Endothelial cell of coronary artery (primary cell): ENCODE data around the gene HOXB3. TPM values are rescaled to one million over a fixed set of nuclear protein-coding genes. Genes with fewer than 3 reads are reported as not detected.

ENCODE experiments used
- total RNA-seq: library from RNA; depleted of rRNA; stranded (reverse); fragments of >200 nt; gene quantifications from 2 replicates; pipeline ENCODE4 v1.2.3, GENCODE V29; 2014

HOXB3 gene
- 9.1 and 12.2 TPM in 2 replicates for total RNA-seq

GRCh38 chr17:48589831-48590606 is at the start of gene HOXB3:
TSS of gene HOXB3 (minus strand) at chr17:48590241. CDS start at chr17:48552474, 37,767 bp downstream.

DNA sequence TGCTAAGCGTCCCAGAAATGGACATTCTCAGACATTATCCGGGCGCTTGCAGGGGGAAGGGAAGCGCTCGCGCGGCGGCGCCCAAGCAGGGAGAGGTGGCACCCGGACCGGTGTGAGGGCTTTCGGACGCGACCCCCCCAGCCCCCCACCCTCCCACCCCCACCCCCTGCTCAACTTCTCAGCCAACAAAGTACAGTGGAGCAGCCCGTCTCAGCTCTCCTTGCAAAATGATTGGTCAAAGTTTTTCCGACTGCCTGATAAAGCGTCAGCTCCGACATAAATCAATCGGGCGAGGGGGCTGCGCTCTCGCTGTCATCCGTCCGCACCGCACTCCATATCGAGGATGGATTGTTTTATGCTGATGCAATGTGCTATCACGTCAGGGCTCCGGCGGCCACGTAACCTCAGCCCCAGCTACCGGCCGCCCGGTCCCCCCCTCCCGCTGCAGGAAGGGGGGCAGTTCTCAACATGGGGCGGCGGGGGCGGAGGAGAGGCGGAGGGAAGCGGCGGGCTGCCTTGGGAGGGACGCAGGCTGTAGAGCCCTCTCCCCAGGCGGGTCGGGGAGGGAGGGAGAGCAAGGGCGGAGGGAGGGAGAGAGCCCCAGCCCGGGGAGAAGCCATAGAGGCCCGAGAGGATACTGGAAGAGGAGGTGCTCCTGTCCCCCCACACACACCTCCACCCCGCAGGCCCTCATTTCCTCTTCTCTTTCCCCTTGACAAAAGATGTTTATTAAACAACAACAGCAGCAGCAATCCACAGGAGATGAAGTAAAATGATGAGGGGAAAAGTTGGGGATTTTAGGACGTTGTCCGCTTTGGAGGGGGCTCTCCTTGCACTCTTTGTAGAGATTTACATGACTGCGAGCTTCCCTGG is 36.4 kb upstream of the HOXB3 start, which contains the start of gene HOXB9:
TSS of gene HOXB9 (minus strand) at position 114 of the 873 bp plus-strand sequence. CDS start at position 25, 89 bp downstream.

DNA sequence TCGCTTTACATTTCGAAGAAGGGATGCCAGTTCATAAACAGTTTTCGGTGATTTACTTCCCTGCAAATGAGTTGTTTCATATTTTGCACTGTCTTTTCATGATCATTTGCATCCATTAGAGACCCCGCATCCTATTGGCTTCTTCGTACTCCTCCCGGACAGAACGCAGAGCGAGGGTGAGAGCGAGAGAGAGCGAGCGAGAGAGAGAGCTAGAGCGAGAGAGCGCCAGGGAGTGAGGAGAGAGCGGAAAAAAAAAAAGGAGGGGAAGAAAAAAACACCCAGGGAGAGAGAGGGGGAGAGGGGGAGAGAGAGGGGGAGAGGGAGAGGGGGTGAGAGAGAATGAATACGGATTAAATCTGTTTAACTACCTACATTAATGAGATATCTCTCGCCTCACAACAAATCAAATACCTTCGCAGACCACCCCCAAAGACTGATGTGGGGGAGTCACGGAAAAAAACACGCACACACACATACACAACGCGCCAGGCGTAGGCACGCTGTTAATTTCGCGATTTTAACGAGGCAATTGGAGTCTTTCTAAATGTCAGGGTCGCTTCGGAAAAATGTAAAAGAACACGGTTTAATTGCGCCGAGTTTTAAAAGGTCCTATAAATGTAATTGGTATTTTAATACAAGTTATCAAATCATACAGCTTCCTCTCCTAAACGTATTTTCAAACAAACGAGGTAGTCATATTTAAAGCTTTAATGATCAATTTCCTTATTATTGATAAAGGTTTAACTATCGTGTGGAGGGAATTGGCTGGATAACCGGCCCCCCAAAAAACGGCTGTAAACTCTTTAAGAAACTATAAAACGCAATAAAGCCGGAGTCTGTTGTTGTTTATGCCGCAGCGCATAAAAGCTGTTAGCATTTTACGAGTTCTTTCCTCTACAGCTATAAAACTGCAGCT is 25.3 kb upstream of the HOXB3 start, which contains the start of gene HOXB8:
TSS of gene HOXB8 (minus strand) at position 246 of the 916 bp plus-strand sequence. CDS start 588 bp downstream, outside the sequence.

DNA sequence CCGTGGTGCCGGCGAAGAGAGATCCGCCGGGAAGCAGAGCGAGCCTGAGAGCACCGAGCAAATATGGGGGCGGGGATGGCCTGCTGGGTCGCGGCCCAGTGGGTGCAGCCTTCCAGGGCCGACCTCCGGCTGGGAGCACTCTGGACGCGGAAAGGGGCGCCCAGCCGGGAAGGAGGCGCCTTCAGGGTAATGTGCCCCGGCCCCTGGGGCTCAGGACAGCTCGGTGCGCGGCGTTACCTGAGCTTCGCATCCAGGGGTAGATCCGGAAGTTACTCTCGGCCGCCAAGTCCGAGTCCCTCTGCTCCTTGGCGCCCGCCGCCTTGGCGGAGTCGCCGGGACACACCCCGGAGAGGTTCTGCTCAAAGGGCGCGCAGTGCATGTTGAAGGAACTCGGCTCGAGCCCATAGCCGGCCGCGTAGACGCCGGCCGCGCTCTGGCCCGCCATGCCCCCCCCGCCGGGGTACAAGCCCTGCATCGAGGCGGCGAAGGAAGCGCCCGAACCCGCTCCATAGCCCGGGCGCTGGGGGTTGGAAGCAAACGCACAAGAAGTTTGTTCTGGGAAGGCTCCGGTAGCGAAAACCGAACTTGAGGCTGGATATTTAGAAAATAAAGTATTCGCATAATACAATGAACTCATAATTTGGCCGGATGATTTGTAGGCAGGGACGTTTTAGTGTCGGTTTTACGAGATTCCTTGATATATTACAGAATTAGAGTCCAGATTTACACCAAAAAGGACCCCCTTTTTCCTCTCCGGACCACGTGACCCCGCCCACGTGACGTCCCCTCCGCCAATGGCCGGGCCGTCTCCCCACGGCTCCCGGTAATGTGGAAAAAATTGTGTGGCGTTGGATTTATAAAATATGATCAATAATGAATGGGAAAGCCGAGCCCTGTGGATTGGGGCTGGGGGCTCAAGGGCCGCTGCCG is 20.5 kb upstream of the HOXB3 start, which contains the start of gene HOXB7:
TSS of gene HOXB7 (minus strand) at position 736 of the 930 bp plus-strand sequence. CDS start at position 637, 99 bp downstream.

DNA sequence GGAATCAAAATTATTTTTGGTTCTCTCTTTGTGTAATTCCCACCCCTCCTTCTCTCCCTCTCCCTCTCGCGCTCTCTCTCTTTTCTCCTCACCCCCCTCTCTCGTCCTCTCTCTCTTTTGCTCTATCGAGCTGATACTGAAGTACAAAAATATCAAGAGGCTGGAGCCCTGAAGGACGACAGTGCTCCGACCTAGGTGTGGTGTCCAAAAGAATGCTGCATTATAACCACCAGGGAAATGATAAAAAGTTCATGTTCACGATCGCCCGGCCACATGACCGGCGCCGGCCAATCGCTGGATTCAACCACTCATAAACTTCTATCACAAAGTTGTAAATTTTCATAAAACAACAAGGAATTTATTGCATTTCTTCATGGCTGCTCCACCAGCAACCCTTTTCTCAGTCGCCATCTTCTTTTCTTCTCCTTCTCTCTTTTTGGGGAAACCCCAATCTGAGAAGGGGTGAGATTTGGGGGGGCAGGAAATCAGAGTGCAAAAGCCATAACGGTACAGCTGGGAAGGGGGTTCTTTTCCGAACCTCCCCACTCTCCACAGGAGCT is 14.8 kb upstream of the HOXB3 start, which contains the start of gene HOXB6:
TSS of gene HOXB6 (minus strand) at position 217 of the 560 bp plus-strand sequence. CDS start 6,836 bp downstream, outside the sequence.

DNA sequence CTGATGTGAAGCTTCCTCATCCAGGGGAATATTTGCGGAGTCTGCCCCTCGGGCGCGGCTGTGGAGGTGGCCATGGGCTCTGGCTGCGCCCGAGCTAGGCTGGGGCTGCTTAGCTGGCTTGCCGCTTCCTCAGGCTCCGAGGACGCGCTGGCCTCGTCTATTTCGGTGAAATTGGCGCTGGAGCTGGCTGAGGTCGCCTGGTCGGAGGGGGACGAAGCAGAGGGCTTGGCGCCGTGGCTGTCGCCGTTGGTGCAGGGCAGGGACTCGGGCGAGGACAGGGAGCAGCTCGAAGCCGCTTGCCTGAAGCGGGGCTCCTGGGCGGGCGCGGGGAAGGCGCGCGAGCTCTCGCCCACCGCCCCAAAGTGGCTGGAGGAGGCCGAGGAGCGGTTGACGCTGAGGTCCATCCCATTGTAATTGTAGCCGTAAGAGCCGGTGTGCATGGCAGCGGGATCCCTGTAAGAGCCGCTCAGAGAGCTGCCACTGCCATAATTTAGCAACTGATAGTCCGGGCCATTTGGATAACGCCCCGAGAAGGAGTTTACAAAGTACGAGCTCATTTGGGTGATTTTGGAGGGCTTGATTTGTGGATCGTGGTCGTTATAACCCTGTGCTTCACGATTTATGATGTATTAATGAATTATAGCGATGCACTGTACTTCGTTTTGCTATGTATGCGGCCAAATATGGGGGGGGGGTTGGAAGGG is 3.2 kb upstream of the HOXB3 start, which contains the start of gene HOXB5:
TSS of gene HOXB5 (minus strand) at position 654 of the 704 bp plus-strand sequence. CDS start at position 557, 97 bp downstream.

DNA sequence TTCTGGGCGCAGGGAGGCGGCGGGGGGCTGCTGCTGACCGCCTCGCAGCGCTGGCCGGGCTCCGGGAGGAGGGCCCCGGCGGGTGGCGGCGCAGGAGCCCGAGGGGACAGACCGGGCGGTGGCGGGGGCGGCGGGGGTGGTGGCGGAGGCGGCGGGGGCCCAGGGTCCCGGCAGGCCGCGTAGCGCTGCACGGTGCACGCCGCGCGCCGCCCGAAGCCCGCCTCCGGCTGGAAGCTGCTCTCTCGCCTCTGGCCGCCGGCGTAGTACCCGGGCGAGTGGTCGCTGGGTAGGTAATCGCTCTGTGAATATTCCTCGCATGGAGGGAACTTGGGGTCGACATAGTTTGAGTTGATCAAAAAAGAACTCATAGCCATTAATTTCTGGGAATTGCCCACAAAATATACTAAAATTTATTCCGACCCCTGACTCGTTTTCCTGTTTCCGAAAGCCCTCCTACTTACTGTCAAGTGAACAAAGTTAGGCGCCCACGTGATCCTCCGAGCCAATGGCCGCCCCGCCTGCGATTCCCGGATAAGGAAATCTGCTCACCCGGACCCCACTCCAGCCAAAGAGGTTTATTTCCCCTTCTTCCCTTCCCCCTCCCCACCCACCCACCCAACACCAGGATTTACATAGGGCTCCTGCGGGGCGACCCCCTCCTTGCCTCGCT is 12.0 kb downstream of the HOXB3 start, which contains the start of gene HOXB4:
TSS of gene HOXB4 (minus strand) at position 405 of the 670 bp plus-strand sequence. CDS start at position 374, 31 bp downstream.

GRCh38 chr17:48545022-48545375 is 45.0 kb downstream of the HOXB3 start, which contains the start of gene HOXB2:
TSS of gene HOXB2 (minus strand) at chr17:48545109. CDS start at chr17:48544911, 198 bp downstream.

DNA sequence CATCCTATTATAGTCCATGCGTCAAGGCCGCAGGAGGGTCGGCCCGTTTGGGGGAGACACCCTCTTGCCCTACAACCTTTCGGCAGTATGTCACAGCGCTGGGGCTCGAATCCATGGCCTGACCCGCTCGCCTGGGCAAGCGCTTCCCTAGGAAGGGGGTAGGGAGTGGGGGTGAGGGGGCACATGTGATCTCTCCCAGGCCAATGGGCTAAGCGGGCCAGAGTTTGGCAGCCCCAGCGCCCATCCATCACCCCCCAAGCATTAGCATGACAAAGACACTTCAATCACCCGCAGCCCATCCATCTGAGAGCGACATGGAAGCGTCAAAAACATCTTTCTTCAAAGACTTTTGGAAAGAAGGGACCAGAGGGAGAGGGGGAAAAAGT is 59.2 kb downstream of the HOXB3 start, which contains the start of gene HOXB1:
TSS of gene HOXB1 (minus strand) at position 125 of the 386 bp plus-strand sequence. CDS start at position 18, 107 bp downstream.

Other genes with a start within 250 kb of the HOXB3 start
- gene SKAP1, start 160.0 kb downstream of the HOXB3 start, total RNA-seq = not detected in 2 replicates
- not detected in 2 replicates for gene HOXB1, start 59.2 kb downstream of the HOXB3 start, total RNA-seq
- gene HOXB2, start 45.1 kb downstream of the HOXB3 start, total RNA-seq = 4.3 and 4.8 TPM in 2 replicates
- 4.9 and 6.0 TPM in 2 replicates for gene HOXB4, start 11.9 kb downstream of the HOXB3 start, total RNA-seq
- gene HOXB5, start 3.5 kb upstream of the HOXB3 start, total RNA-seq = 0.09 TPM in 2 replicates
- gene HOXB6, start 14.7 kb upstream of the HOXB3 start, total RNA-seq = 1.3 and 2.8 TPM in 2 replicates
- 0.90 and 2.2 TPM in 2 replicates for gene HOXB7, start 20.8 kb upstream of the HOXB3 start, total RNA-seq
- gene HOXB8, start 25.1 kb upstream of the HOXB3 start, total RNA-seq = not detected in 2 replicates
- gene HOXB9, start 36.1 kb upstream of the HOXB3 start, total RNA-seq = not detected in 2 replicates
- gene PRAC1, start 132.3 kb upstream of the HOXB3 start, total RNA-seq = not detected in 2 replicates
- not detected in 2 replicates for gene PRAC2, start 132.9 kb upstream of the HOXB3 start, total RNA-seq
- not detected in 2 replicates for gene HOXB13, start 138.5 kb upstream of the HOXB3 start, total RNA-seq
- not detected in 2 replicates for gene TTLL6, start 227.0 kb upstream of the HOXB3 start, total RNA-seq
- gene CALCOCO2, start 240.8 kb upstream of the HOXB3 start, total RNA-seq = 25.5 and 51.8 TPM in 2 replicates